K562 (cell line): ENCODE results near the gene TMPRSS6. TPM values are rescaled to one million over a fixed set of nuclear protein-coding genes. Genes with fewer than 3 reads are reported as not detected.
A peak's percentile ranks its signal among the peaks of the same experiment; 100 is the strongest.

Experiments used
- BCOR ChIP-seq: fragments of 450-650 bp; IDR thresholded peaks from 2 replicates; pipeline ENCODE4 v1.6.1; 2016
- BRD9 ChIP-seq: fragments of 450-650 bp; IDR thresholded peaks from 2 replicates; pipeline ENCODE4 v1.6.1; 2018; ENCODE audit warnings: low read depth; ENCODE audit not compliant: partially characterized antibody
- C11orf30 ChIP-seq: fragments of 450-650 bp; IDR thresholded peaks from 2 replicates; pipeline ENCODE4 v1.6.1; 2016; ENCODE audit warnings: low read depth, mild to moderate bottlenecking
- HDGF ChIP-seq: fragments of 450-650 bp; IDR thresholded peaks from 2 replicates; pipeline ENCODE4 v1.6.1; 2016
- KDM1A ChIP-seq, 2 experiments: fragments of 450-650 bp; IDR thresholded peaks; 2 replicates each; pipeline ENCODE4 v1.6.1; 2016; ENCODE audit warnings: mild to moderate bottlenecking in 2 of 2
- MBD2 ChIP-seq: sonication (generic); IDR thresholded peaks from 2 replicates; pipeline ENCODE4 v1.6.1; 2016; ENCODE audit warnings: low read depth, borderline replicate concordance
- MEF2A ChIP-seq: IDR thresholded peaks from 2 replicates; pipeline ENCODE4 v1.6.1; 2011; ENCODE audit warnings: low read depth, mild to moderate bottlenecking, low read length, moderate library complexity; ENCODE audit not compliant: control insufficient read depth
- NCOA4 ChIP-seq: fragments of 450-650 bp; IDR thresholded peaks from 2 replicates; pipeline ENCODE4 v1.6.1; 2018; ENCODE audit warnings: mild to moderate bottlenecking; ENCODE audit not compliant: partially characterized antibody
- POLR2G ChIP-seq: fragments of 200-400 bp; formaldehyde crosslinking; IDR thresholded peaks from 2 replicates; pipeline ENCODE4 v1.6.1; 2017; ENCODE audit warnings: low read depth, mild to moderate bottlenecking, antibody characterized with exemption, low read length, moderate library complexity
- POLR3A ChIP-seq: IDR thresholded peaks from 2 replicates; pipeline ENCODE4 v1.6.1; 2011; ENCODE audit warnings: borderline replicate concordance, mild to moderate bottlenecking, moderate library complexity; ENCODE audit not compliant: insufficient read length, insufficient read depth; ENCODE audit errors: extremely low read depth
- PRPF4 ChIP-seq: fragments of 200-400 bp; formaldehyde crosslinking; IDR thresholded peaks from one replicate; pipeline ENCODE4 v1.6.1; 2017; ENCODE audit warnings: low read length, low read depth, mild to moderate bottlenecking; ENCODE audit not compliant: insufficient read depth, poor library complexity, severe bottlenecking
- RBM25 ChIP-seq: fragments of 200-400 bp; formaldehyde crosslinking; IDR thresholded peaks from 2 replicates; pipeline ENCODE4 v1.6.1; 2018; ENCODE audit warnings: low read length, low read depth, moderate library complexity; ENCODE audit not compliant: severe bottlenecking
- SIRT6 ChIP-seq: IDR thresholded peaks from one replicate; pipeline ENCODE4 v1.6.1; 2012; ENCODE audit warnings: low read depth, mild to moderate bottlenecking, control low read depth, inconsistent platforms, low read length, moderate library complexity
- SLC30A9 ChIP-seq: fragments of 250-450 bp; sonication (Bioruptor Pico); IDR thresholded peaks from 2 replicates; pipeline ENCODE4 v1.8.0; 2022; ENCODE audit warnings: mild to moderate bottlenecking, moderate library complexity
- SMARCA4 ChIP-seq: fragments of 450-650 bp; IDR thresholded peaks from 2 replicates; pipeline ENCODE4 v1.6.1; 2016
- SMARCA5 ChIP-seq: fragments of 450-650 bp; IDR thresholded peaks from 2 replicates; pipeline ENCODE4 v1.6.1; 2016
- TRIM28 ChIP-seq: fragments of 450-650 bp; IDR thresholded peaks from 2 replicates; pipeline ENCODE4 v1.6.1; 2017
- ZFP36 ChIP-seq: fragments of 150-350 bp; IDR thresholded peaks from 2 replicates; pipeline ENCODE4 v1.6.1; 2018; ENCODE audit warnings: low read length, low read depth; ENCODE audit not compliant: partially characterized antibody
- ZKSCAN3 ChIP-seq: fragments of 250-450 bp; sonication (Bioruptor Pico); IDR thresholded peaks from 2 replicates; pipeline ENCODE4 v1.4.0; 2020
- ZNF146 ChIP-seq: IDR thresholded peaks from one replicate; pipeline ENCODE4 v1.6.1; 2018; ENCODE audit warnings: missing compliant biosample characterization; ENCODE audit not compliant: unreplicated experiment
- ZNF224 ChIP-seq: sonication (generic); formaldehyde crosslinking; IDR thresholded peaks from 2 replicates; pipeline ENCODE4 v1.8.0; 2022; ENCODE audit warnings: mild to moderate bottlenecking, missing genetic modification reagents
- ZNF354B ChIP-seq: fragments of 250-450 bp; sonication (Bioruptor Pico); IDR thresholded peaks from 2 replicates; pipeline ENCODE4 v1.4.0; 2020
- ZNF57 ChIP-seq: fragments of 450-650 bp; formaldehyde crosslinking; IDR thresholded peaks from 2 replicates; pipeline ENCODE4 v1.4.0; 2020; ENCODE audit warnings: mild to moderate bottlenecking, moderate library complexity
- ZNF830 ChIP-seq: fragments of 250-450 bp; sonication (Bioruptor Pico); IDR thresholded peaks from 2 replicates; pipeline ENCODE4 v1.5.0; 2021; ENCODE audit warnings: mild to moderate bottlenecking
- polyA plus RNA-seq, 8 experiments: library from polyadenylated mRNA; depleted of rRNA in 4 of 8; stranded (reverse) in 5 of 8; unstranded in 3 of 8; fragments of >200 nt; fragmentation: Nextera tagmentation in 2 of 8; fragmentation: Illumina TruSeq in 1 of 8; extraction: Ambion mirVana in 2 of 8; extraction: Trizol in 1 of 8; gene quantifications; 2 replicates each; pipeline versions ENCODE4 v1.2.1 to v1.2.3, GENCODE V29; 2011 to 2014; ENCODE audit warnings: inconsistent platforms in 1 of 8, missing spikeins in 1 of 8
- total RNA-seq, 7 experiments: library from RNA; depleted of rRNA in 6 of 7; stranded (reverse); fragments of >200 nt in 6 of 7; fragmentation: Illumina TruSeq in 2 of 7; extraction: Trizol in 2 of 7; gene quantifications; 2 replicates each; pipeline versions ENCODE4 v1.2.1 to v1.2.3, GENCODE V29; 2011 to 2021; ENCODE audit warnings: low replicate concordance in 1 of 7
- TF ChIP-seq, protein P1 (sequence below): sonication (generic); formaldehyde crosslinking; IDR thresholded peaks from 2 replicates; pipeline ENCODE4 v1.8.1; 2022; ENCODE audit warnings: missing genetic modification reagents
- TF ChIP-seq, protein P2 (sequence below): fragments of 250-450 bp; sonication (Bioruptor Pico); IDR thresholded peaks from 2 replicates; pipeline ENCODE4 v1.8.0; 2021; ENCODE audit warnings: moderate library complexity, mild to moderate bottlenecking, inconsistent platforms
- TF ChIP-seq, protein P3 (sequence below): fragments of 250-450 bp; sonication (Bioruptor Pico); IDR thresholded peaks from 2 replicates; pipeline ENCODE4 v1.5.0; 2020; ENCODE audit warnings: mild to moderate bottlenecking
- TF ChIP-seq, protein P4 (sequence below): fragments of 250-450 bp; sonication (Bioruptor Pico); IDR thresholded peaks from 2 replicates; pipeline ENCODE4 v1.8.0; 2021; ENCODE audit warnings: moderate library complexity, mild to moderate bottlenecking, inconsistent platforms

Gene TMPRSS6
- total and polyA plus RNA-seq, 9 of the 15 experiments (the other 6 are each of a cell fraction or from before 2014, with no cell fraction given), result 0.03 TPM; not detected in 8

DNA sequence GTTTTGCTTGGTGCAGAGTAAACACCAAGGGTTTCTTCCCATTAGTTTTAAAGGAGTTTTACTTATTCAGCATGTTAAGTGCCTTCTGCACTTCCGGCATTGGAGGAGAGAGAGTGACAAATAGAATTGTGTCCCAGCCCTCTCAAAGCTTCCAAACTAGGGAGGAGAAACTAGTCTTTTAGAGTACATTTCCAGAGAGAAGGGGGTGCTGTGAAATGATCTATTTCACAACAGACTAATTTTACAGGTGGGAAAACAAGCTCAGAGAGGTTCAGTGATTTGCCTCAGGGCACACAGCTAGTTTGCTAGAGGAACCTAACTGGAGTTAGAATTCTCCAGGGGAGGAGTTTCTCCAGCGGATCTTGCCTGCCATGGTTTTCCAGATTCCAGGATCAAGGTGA is 77.4 kb downstream of the TMPRSS6 start (continued):
- no peak for TF ChIP-seq ZNF57
- no peak for TF ChIP-seq BRD9
- peak; percentile 70 for TF ChIP-seq ZFP36
- no peak for TF ChIP-seq HDGF
- no peak for TF ChIP-seq PRPF4
- TF ChIP-seq SMARCA5, result 0 out of 2 replicates have a peak, but pooled peaks have one; percentile 43
- peak; percentile 51; the same call in 1 of the 2 replicates for TF ChIP-seq BCOR
- TF ChIP-seq RBM25, result peak; percentile 55
- TF ChIP-seq ZNF224 (CRISPR knock-in tag), result no peak
- TF ChIP-seq ZNF354B, result no peak
- 0 out of 2 replicates have a peak, but pooled peaks have one; percentile 10 for TF ChIP-seq SMARCA4
- TF ChIP-seq, protein P1, sequence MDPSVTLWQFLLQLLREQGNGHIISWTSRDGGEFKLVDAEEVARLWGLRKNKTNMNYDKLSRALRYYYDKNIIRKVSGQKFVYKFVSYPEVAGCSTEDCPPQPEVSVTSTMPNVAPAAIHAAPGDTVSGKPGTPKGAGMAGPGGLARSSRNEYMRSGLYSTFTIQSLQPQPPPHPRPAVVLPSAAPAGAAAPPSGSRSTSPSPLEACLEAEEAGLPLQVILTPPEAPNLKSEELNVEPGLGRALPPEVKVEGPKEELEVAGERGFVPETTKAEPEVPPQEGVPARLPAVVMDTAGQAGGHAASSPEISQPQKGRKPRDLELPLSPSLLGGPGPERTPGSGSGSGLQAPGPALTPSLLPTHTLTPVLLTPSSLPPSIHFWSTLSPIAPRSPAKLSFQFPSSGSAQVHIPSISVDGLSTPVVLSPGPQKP, result no peak
- no peak for TF ChIP-seq POLR3A
- no peak for TF ChIP-seq SLC30A9 (CRISPR knock-in tag)
- peak; percentile 18 to 29; a peak in 2 of 4 replicates for TF ChIP-seq KDM1A (IDR thresholded peaks at IDR 0.05)
- TF ChIP-seq SIRT6, result no peak
- TF ChIP-seq, protein P2, sequence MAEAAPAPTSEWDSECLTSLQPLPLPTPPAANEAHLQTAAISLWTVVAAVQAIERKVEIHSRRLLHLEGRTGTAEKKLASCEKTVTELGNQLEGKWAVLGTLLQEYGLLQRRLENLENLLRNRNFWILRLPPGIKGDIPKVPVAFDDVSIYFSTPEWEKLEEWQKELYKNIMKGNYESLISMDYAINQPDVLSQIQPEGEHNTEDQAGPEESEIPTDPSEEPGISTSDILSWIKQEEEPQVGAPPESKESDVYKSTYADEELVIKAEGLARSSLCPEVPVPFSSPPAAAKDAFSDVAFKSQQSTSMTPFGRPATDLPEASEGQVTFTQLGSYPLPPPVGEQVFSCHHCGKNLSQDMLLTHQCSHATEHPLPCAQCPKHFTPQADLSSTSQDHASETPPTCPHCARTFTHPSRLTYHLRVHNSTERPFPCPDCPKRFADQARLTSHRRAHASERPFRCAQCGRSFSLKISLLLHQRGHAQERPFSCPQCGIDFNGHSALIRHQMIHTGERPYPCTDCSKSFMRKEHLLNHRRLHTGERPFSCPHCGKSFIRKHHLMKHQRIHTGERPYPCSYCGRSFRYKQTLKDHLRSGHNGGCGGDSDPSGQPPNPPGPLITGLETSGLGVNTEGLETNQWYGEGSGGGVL (CRISPR knock-in tag), result no peak
- no peak for TF ChIP-seq MEF2A
- TF ChIP-seq ZNF146 (CRISPR knock-in tag), result no peak
- peak; percentile 32; the same call in 1 of the 2 replicates for TF ChIP-seq C11orf30
- TF ChIP-seq ZKSCAN3, result no peak
- no peak for TF ChIP-seq ZNF830 (CRISPR knock-in tag)
- TF ChIP-seq, protein P3, sequence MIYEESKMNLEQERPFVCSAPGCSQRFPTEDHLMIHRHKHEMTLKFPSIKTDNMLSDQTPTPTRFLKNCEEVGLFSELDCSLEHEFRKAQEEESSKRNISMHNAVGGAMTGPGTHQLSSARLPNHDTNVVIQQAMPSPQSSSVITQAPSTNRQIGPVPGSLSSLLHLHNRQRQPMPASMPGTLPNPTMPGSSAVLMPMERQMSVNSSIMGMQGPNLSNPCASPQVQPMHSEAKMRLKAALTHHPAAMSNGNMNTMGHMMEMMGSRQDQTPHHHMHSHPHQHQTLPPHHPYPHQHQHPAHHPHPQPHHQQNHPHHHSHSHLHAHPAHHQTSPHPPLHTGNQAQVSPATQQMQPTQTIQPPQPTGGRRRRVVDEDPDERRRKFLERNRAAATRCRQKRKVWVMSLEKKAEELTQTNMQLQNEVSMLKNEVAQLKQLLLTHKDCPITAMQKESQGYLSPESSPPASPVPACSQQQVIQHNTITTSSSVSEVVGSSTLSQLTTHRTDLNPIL, result no peak
- TF ChIP-seq NCOA4, result no peak
- TF ChIP-seq POLR2G, result no peak
- TF ChIP-seq, protein P4, sequence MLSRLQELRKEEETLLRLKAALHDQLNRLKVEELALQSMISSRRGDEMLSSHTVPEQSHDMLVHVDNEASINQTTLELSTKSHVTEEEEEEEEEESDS (CRISPR knock-in tag), result no peak
- no peak for TF ChIP-seq MBD2
- no peak for TF ChIP-seq TRIM28
